AG10803 (cell line): Measurements from ENCODE around the gene KCNAB2.
"Not testable (repeated sequence)": the region's sequence is repeated elsewhere in the genome, so short reads cannot be mapped to it uniquely, and the experiment has no call there.

ENCODE experiments used
- DNase-seq: peaks from one replicate; pipeline ENCODE4 v3.0.0; 2010; ENCODE audit warnings: low read depth
- H3K4me3 ChIP-seq: 2 replicates; pipeline ENCODE4 v1.5.1; 2011; ENCODE audit warnings: mild to moderate bottlenecking, low read length, control low read depth
- CTCF ChIP-seq: conservative IDR thresholded peaks from 2 replicates; pipeline ENCODE4 v1.5.1; 2011; ENCODE audit warnings: mild to moderate bottlenecking, low read length, control low read depth, inconsistent platforms

The KCNAB2 gene

GRCh38 chr1:6011161-6011945 lies 34.3 kb upstream of the KCNAB2 start:
- no peak for DNase-seq
- H3K4me3 ChIP-seq, result no peak overlapping the region

GRCh38 chr1:6011946-6012258 lies 33.8 kb upstream of the KCNAB2 start:
- no peak for DNase-seq
- TF ChIP-seq CTCF, result no peak
- no peak overlapping the region for H3K4me3 ChIP-seq

More at GRCh38 chr1:6011161-6011945, 34.3 kb upstream of the KCNAB2 start:
- no peak for TF ChIP-seq CTCF

GRCh38 chr1:6012529-6013318 lies 33.0 kb upstream of the KCNAB2 start:
- no peak for DNase-seq
- no peak for TF ChIP-seq CTCF

GRCh38 chr1:6013491-6013890 lies 32.2 kb upstream of the KCNAB2 start:
- DNase-seq, result no peak
- no peak overlapping the region for H3K4me3 ChIP-seq
- no peak for TF ChIP-seq CTCF

More at GRCh38 chr1:6012529-6013318, 33.0 kb upstream of the KCNAB2 start:
- no peak overlapping the region for H3K4me3 ChIP-seq

- no peak for DNase-seq
- no peak overlapping the region for H3K4me3 ChIP-seq
- no peak for TF ChIP-seq CTCF
Observed at GRCh38 chr1:6014130-6014999, 31.3 kb upstream of the KCNAB2 start.

- no peak overlapping the region for H3K4me3 ChIP-seq
- DNase-seq, result peak; percentile 42
- no peak for TF ChIP-seq CTCF
Observed at GRCh38 chr1:6016191-6016865, 29.4 kb upstream of the KCNAB2 start.

- not testable (repeated sequence) for H3K4me3 ChIP-seq, DNase-seq
Observed at GRCh38 chr1:6017654-6018053, 28.0 kb upstream of the KCNAB2 start.
